Keratinocyte (primary cell): Measurements from ENCODE around the gene HNF1B. TPM values are rescaled to one million over a fixed set of nuclear protein-coding genes. Genes with fewer than 3 reads are reported as not detected.

Experiments
- DNase-seq: peaks from one replicate; pipeline ENCODE4 v3.0.0-alpha.2; 2011; ENCODE audit warnings: low read depth, missing footprints, low spot score
- FAIRE-seq: peaks from 2 replicates; lab custom pipeline; 2011; peaks lifted over from hg19 to GRCh38; lab: Jason Lieb, UNC
- H2AFZ ChIP-seq: 2 replicates; pipeline ENCODE4 v1.6.0; 2012; ENCODE audit warnings: low read length, control low read depth, inconsistent platforms; ENCODE audit not compliant: control insufficient read depth
- H3K27ac ChIP-seq: 2 replicates; pipeline ENCODE4 v1.5.1; 2011; ENCODE audit warnings: low read length; ENCODE audit not compliant: control insufficient read depth, insufficient read depth
- H3K27me3 ChIP-seq: 3 replicates; pipeline ENCODE4 v1.6.0; 2011; ENCODE audit warnings: low read length; ENCODE audit not compliant: control insufficient read depth, insufficient read depth; ENCODE audit errors: extremely low read depth
- H3K36me3 ChIP-seq, 2 experiments: 2 replicates in 1 of 2; 3 replicates in 1 of 2; pipeline ENCODE4 v1.5.1; 2011; ENCODE audit warnings: low read length in 2 of 2, mild to moderate bottlenecking in 1 of 2; ENCODE audit not compliant: control insufficient read depth in 2 of 2, insufficient read depth in 2 of 2; ENCODE audit errors: extremely low read depth in 1 of 2
- H3K4me1 ChIP-seq: 3 replicates; pipeline ENCODE4 v1.5.1; 2011; ENCODE audit warnings: low read length; ENCODE audit not compliant: control insufficient read depth, insufficient read depth; ENCODE audit errors: extremely low read depth
- H3K4me2 ChIP-seq: 3 replicates; pipeline ENCODE4 v1.6.0; 2011; ENCODE audit warnings: low read depth, low read length; ENCODE audit not compliant: control insufficient read depth, insufficient read depth; ENCODE audit errors: extremely low read depth
- H3K4me3 ChIP-seq, 3 experiments: fragments of 200-600 bp in 1 of 3; sonication (generic) in 1 of 3; 2 replicates in 2 of 3; 3 replicates in 1 of 3; pipeline ENCODE4 v1.5.1; 2011 to 2016; ENCODE audit warnings: low read length in 3 of 3, mild to moderate bottlenecking in 3 of 3, control low read depth in 2 of 3, inconsistent platforms in 1 of 3, low read depth in 1 of 3, mixed read lengths in 1 of 3, mixed run types in 1 of 3, moderate library complexity in 1 of 3; ENCODE audit not compliant: control insufficient read depth in 2 of 3, insufficient read depth in 2 of 3; ENCODE audit errors: extremely low read depth in 1 of 3
- H3K79me2 ChIP-seq: 2 replicates; pipeline ENCODE4 v1.6.0; 2012; ENCODE audit warnings: low read length; ENCODE audit not compliant: control insufficient read depth, insufficient read depth
- H3K9ac ChIP-seq: 3 replicates; pipeline ENCODE4 v1.6.0; 2011; ENCODE audit warnings: low read length; ENCODE audit not compliant: control insufficient read depth, insufficient read depth; ENCODE audit errors: extremely low read depth
- H3K9me1 ChIP-seq: 3 replicates; pipeline ENCODE4 v1.6.0; 2011; ENCODE audit warnings: low read length; ENCODE audit not compliant: control insufficient read depth, insufficient read depth; ENCODE audit errors: extremely low read depth
- H3K9me3 ChIP-seq: 2 replicates; pipeline ENCODE4 v1.5.1; 2012; ENCODE audit warnings: low read depth, low read length; ENCODE audit not compliant: control insufficient read depth
- H4K20me1 ChIP-seq: 3 replicates; pipeline ENCODE4 v1.6.0; 2011; ENCODE audit warnings: low read length; ENCODE audit not compliant: control insufficient read depth, insufficient read depth; ENCODE audit errors: extremely low read depth
- CTCF ChIP-seq, 3 experiments: IDR thresholded peaks in 1 of 3; conservative IDR thresholded peaks in 1 of 3; optimal IDR thresholded peaks in 1 of 3; 2 replicates in 2 of 3; 3 replicates in 1 of 3; pipeline versions ENCODE3 to v1.5.1; 2011; ENCODE audit warnings: low read length in 3 of 3, mild to moderate bottlenecking in 3 of 3, moderate library complexity in 2 of 3, control low read depth in 1 of 3, inconsistent platforms in 1 of 3; ENCODE audit not compliant: insufficient read depth in 2 of 3; ENCODE audit errors: extremely low read depth in 1 of 3
- EZH2 ChIP-seq: IDR thresholded peaks from one replicate; pipeline ENCODE4 v1.6.1; 2012; ENCODE audit warnings: inconsistent platforms, mild to moderate bottlenecking, low read length, moderate library complexity
- dilution Hi-C: fragments of 300-500 bp; cut with MboI; formaldehyde crosslinking; loops from one replicate; pipeline ENCODE4 v1.7.0; 2020; ENCODE audit warnings: low sequenced_read_pairs; ENCODE audit not compliant: extremely low pct_ligation_motif_present
- polyA plus RNA-seq, 5 experiments: library from polyadenylated mRNA; depleted of rRNA in 3 of 5; stranded (reverse) in 3 of 5; stranded (forward) in 1 of 5; unstranded in 1 of 5; fragments of >200 nt; gene quantifications; 1 replicate in 1 of 5; 2 replicates in 3 of 5; 3 replicates in 1 of 5; pipeline versions ENCODE4 v1.2.1 to v1.2.3, GENCODE V29; 2011 to 2012; ENCODE audit warnings: missing spikeins in 2 of 5, low read depth in 1 of 5, low replicate concordance in 1 of 5

Gene HNF1B
- polyA plus RNA-seq, 1 donor (not counting 4 experiments of a cell fraction or from before 2014, with no cell fraction given) = not detected

GRCh38 chr17:37671028-37671823, 73.6 kb downstream of the HNF1B start:
- peaks cover 22% of the 10 kb centered on the region for H3K4me1 ChIP-seq
- no peaks in the 10 kb centered on the region for H3K27me3 ChIP-seq
- H3K79me2 ChIP-seq = no peaks in the 10 kb centered on the region
- H3K36me3 ChIP-seq = no peaks in the 10 kb centered on the region
- no peak overlapping the region for H3K9ac ChIP-seq
- H4K20me1 ChIP-seq = no peaks in the 10 kb centered on the region
- DNase-seq (no peak), FAIRE-seq (no peak)
- H3K4me3 ChIP-seq = no peak overlapping the region
- H3K9me3 ChIP-seq = no peaks in the 10 kb centered on the region
- dilution Hi-C loops = no loop called here
- H3K27ac ChIP-seq = peak overlapping the region; percentile 79
- no peak for TF ChIP-seq EZH2
- TF ChIP-seq CTCF (optimal IDR thresholded peaks at IDR 0.05 in 1 of 3, IDR thresholded peaks at IDR 0.05 in 1 of 3, conservative IDR thresholded peaks at IDR 0.05 in 1 of 3; ENCODE audit: extremely low read depth in 1 of 3, insufficient read depth in 2 of 3, low read length in 3 of 3) = no peak
- peak overlapping the region; percentile 76 for H3K4me2 ChIP-seq
- no peak overlapping the region for H2AFZ ChIP-seq
- H3K9me1 ChIP-seq = no peaks in the 10 kb centered on the region

- no peaks in the 10 kb centered on the region for H3K79me2 ChIP-seq
- no peak overlapping the region for H3K9ac ChIP-seq
- no peaks in the 10 kb centered on the region for H3K36me3 ChIP-seq
- DNase-seq (no peak), FAIRE-seq (no peak)
- no peak overlapping the region for H3K4me2 ChIP-seq
- no peaks in the 10 kb centered on the region for H4K20me1 ChIP-seq
- TF ChIP-seq CTCF (optimal IDR thresholded peaks at IDR 0.05 in 1 of 3, IDR thresholded peaks at IDR 0.05 in 1 of 3, conservative IDR thresholded peaks at IDR 0.05 in 1 of 3; ENCODE audit: extremely low read depth in 1 of 3, insufficient read depth in 2 of 3, low read length in 3 of 3) (no peak), EZH2 (no peak)
- peaks cover 14% of the 10 kb centered on the region for H3K4me1 ChIP-seq
- H3K9me3 ChIP-seq = no peaks in the 10 kb centered on the region
- dilution Hi-C loops = no loop called here
- H3K9me1 ChIP-seq = no peaks in the 10 kb centered on the region
- H3K4me3 ChIP-seq = no peak overlapping the region
- H3K27me3 ChIP-seq = no peaks in the 10 kb centered on the region
- no peak overlapping the region for H2AFZ ChIP-seq
- no peak overlapping the region for H3K27ac ChIP-seq
Observed at GRCh38 chr17:37667039-37667438, 77.8 kb downstream of the HNF1B start.
